ENCODE results near the gene MRTFB.

MRTFB gene

GRCh38 chr16:14151256-14152030, 80.3 kb downstream of the MRTFB start:
- TF ChIP-seq ZC3H10 (CRISPR knock-in tag; IDR thresholded peaks at IDR 0.05) (no peak), ISL1 (CRISPR knock-in tag; IDR thresholded peaks at IDR 0.05) (peak; percentile 63)
- no peak for ATAC-seq

GRCh38 chr16:14155572-14156190, 84.6 kb downstream of the MRTFB start:
- ATAC-seq, result no peak
- TF ChIP-seq ARNTL (CRISPR knock-in tag; IDR thresholded peaks at IDR 0.05; ENCODE audit: borderline replicate concordance, low read depth), result no peak
- no peak for TF ChIP-seq ZNF8 (CRISPR knock-in tag; IDR thresholded peaks at IDR 0.05)
- no peak for TF ChIP-seq TOX (CRISPR knock-in tag; IDR thresholded peaks at IDR 0.05; ENCODE audit: borderline replicate concordance)
- no peak for TF ChIP-seq ZNF70 (CRISPR knock-in tag; IDR thresholded peaks at IDR 0.05)
- no peak for TF ChIP-seq ZNF565 (CRISPR knock-in tag; conservative IDR thresholded peaks at IDR 0.05; ENCODE audit: low read depth)
- TF ChIP-seq OSR1 (CRISPR knock-in tag; IDR thresholded peaks at IDR 0.05), result no peak
- TF ChIP-seq RARB (CRISPR knock-in tag; IDR thresholded peaks at IDR 0.05), result no peak
- no peak for TF ChIP-seq PPARA (CRISPR knock-in tag; IDR thresholded peaks at IDR 0.05; ENCODE audit: borderline replicate concordance)
- no peak for TF ChIP-seq BACH2 (CRISPR knock-in tag; IDR thresholded peaks at IDR 0.05; ENCODE audit: borderline replicate concordance)
- no peak for TF ChIP-seq CREB5 (CRISPR knock-in tag; IDR thresholded peaks at IDR 0.05; ENCODE audit: low read depth)
- TF ChIP-seq ISL1 (CRISPR knock-in tag; IDR thresholded peaks at IDR 0.05), result no peak
- no peak for TF ChIP-seq TCF4 (CRISPR knock-in tag; IDR thresholded peaks at IDR 0.05; ENCODE audit: borderline replicate concordance)
- no peak for TF ChIP-seq ZFP30 (CRISPR knock-in tag; IDR thresholded peaks at IDR 0.05)
- TF ChIP-seq GLIS3 (CRISPR knock-in tag; IDR thresholded peaks at IDR 0.05), result no peak

GRCh38 chr16:14164916-14165662, 94.0 kb downstream of the MRTFB start:
- ATAC-seq, result no peak
- no peak for TF ChIP-seq ARNTL (CRISPR knock-in tag; IDR thresholded peaks at IDR 0.05; ENCODE audit: borderline replicate concordance, low read depth)
- TF ChIP-seq ESRRG (CRISPR knock-in tag; IDR thresholded peaks at IDR 0.05), result no peak
- TF ChIP-seq ISL1 (CRISPR knock-in tag; IDR thresholded peaks at IDR 0.05), result no peak
- TF ChIP-seq OSR1 (CRISPR knock-in tag; IDR thresholded peaks at IDR 0.05), result no peak
- TF ChIP-seq TSHZ2 (CRISPR knock-in tag; IDR thresholded peaks at IDR 0.05), result no peak
- TF ChIP-seq ZNF8 (CRISPR knock-in tag; IDR thresholded peaks at IDR 0.05), result no peak
- TF ChIP-seq PATZ1 (CRISPR knock-in tag; IDR thresholded peaks at IDR 0.05; ENCODE audit: borderline replicate concordance), result no peak

- TF ChIP-seq ISL1 (CRISPR knock-in tag; IDR thresholded peaks at IDR 0.05) (no peak), GLIS3 (CRISPR knock-in tag; IDR thresholded peaks at IDR 0.05) (no peak), PPARA (CRISPR knock-in tag; IDR thresholded peaks at IDR 0.05; ENCODE audit: borderline replicate concordance) (no peak), TCF4 (CRISPR knock-in tag; IDR thresholded peaks at IDR 0.05; ENCODE audit: borderline replicate concordance) (no peak)
Observed at GRCh38 chr16:14168146-14168545, 97.0 kb downstream of the MRTFB start.

More at GRCh38 chr16:14168146-14168545, 97.0 kb downstream of the MRTFB start:
- ATAC-seq, result no peak
